ENCODE results near the gene WDR6.
A peak's percentile ranks its signal among the peaks of the same experiment; 100 is the strongest.

The WDR6 gene

DNA sequence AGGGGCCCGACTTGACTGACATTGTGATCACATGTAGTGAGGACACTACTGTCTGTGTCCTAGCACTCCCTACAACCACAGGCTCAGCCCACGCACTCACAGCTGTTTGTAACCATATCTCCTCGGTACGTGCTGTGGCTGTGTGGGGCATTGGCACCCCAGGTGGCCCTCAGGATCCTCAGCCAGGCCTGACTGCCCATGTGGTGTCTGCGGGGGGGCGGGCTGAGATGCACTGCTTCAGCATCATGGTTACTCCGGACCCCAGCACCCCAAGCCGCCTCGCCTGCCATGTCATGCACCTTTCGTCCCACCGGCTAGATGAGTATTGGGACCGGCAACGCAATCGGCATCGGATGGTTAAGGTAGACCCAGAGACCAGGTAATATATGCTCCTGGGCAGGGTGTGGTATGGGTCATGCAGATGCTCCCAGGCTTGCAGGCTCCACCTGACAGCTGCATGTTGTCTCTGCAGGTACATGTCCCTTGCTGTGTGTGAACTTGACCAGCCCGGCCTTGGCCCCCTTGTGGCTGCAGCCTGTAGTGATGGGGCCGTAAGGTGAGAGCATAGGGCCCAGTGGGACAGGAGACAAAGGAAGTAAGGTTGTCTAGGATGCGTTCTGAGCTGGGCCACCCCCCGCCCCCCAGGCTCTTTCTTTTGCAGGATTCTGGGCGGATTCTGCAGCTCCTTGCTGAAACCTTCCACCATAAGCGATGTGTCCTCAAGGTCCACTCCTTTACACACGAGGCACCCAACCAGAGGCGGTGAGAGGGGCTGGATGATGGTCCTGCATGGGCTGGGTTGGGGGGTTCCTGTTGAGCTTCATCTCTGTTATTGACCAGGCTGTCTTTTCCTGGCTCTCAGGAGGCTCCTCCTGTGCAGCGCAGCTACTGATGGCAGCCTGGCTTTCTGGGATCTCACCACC, 6.8 kb downstream of the WDR6 start:
- no peak for DNase-seq

DNA sequence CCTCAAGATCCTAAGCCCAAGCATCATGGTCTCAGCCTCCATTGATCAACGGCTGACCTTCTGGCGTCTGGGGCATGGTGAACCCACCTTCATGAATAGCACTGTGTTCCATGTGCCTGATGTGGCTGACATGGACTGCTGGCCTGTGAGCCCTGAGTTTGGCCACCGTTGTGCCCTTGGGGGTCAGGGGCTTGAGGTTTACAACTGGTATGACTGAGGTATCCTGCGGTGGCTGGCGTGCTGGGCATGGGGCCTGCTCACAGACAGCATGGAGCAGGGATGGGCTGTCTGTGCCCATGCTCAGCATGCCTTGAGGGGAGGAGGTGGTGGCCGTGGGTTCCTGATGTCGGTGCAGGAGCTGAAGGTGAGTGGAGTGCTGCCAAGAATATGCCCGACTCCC, 7.9 kb downstream of the WDR6 start:
- no peak for DNase-seq

DNA sequence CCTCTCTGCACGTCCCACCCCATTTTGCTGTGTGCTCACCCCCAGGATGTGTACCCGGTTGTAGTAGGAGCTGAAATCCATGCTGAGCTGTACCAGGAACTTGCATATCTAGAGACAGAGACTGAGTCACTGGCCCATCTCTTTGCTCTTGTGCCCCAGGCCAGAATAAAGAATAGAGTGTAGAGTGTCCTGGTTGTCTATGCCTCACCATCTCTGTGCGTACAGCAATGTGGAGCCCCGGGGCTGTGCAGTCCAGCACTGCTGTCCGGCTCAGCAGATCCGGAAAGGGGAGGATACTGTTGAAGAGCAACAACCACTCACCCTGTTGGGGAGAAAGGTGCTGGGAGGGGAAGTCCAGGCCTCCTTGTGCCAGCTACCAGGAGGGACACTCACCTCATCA, 8.6 kb downstream of the WDR6 start:
- DNase-seq: no peak

DNA sequence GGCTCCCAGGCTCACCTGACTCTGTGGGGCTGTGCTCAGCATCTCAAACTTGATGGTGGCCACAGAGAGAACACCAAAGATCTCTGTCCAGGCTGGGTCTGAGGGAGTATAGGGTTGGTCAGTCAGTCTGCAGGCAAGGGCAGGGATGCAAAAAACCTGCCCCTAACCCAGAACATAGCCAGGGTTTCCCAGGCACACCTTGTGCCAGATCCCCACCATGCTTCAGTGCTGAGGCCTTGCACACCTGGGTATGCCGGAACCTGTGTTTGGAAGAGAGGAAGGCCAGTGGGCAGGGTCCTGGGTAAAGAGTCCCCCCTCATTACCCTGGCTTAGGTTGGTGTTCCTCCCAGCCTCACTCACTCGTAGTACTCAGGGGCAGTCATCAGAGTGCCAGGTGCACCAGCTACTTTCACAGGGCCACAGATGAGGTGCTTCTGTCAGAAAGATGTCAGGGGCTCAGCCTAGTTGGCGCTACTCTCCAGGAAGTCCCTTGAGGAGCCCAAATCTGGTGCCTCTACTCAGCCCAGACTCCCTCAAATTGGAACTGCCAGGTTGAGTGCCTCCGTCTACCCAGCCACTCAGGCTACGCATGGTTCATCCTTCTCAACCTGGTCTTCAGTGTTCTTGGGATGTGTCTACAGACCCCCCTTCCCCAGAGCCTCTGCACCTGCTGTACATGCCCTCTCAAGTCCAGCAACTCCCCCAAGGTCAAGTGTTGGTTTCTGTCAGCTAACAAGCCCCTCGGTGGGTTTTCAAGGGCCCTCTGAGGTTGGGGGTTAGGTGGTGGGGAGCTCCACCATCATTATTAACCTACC, 9.4 kb downstream of the WDR6 start:
- DNase-seq: no peak

DNA sequence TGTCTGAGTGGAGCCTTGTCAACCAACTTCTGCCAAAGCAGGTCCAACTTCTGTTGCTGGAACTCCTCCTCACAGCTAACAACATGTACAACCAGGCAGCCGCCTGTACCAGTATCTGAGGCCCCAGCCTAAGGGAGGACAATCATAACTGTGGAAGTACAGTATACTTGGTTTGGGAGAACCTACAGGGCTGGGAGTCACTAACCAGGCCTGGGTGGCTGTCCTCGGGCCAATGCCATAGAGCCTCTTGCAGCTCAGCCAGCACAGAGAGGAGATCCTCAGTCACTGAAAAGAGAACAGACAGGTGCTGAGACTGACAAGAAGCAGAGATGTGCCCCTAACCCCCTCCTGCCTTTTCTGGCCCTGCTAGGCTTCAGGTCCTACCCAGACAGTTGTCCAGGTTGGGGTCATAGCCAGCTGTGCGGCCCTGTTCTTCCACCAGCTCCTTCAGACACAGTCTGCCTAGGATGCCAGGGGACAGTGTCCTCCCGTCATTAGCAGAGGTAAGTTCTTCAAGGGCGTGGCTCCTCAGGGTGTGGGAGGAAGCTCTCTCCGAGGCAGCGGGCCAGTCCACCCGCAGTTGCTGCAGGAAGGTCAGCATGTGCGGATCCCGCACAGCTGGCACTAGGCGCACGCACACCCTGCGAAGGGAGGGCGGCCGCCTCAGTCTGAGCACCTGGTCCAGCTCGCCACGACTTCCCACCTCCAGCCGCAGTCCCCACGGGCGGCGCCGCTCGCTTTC, 10.2 kb downstream of the WDR6 start:
- peak in 1 of 14 donors; percentile 37 for DNase-seq

DNA sequence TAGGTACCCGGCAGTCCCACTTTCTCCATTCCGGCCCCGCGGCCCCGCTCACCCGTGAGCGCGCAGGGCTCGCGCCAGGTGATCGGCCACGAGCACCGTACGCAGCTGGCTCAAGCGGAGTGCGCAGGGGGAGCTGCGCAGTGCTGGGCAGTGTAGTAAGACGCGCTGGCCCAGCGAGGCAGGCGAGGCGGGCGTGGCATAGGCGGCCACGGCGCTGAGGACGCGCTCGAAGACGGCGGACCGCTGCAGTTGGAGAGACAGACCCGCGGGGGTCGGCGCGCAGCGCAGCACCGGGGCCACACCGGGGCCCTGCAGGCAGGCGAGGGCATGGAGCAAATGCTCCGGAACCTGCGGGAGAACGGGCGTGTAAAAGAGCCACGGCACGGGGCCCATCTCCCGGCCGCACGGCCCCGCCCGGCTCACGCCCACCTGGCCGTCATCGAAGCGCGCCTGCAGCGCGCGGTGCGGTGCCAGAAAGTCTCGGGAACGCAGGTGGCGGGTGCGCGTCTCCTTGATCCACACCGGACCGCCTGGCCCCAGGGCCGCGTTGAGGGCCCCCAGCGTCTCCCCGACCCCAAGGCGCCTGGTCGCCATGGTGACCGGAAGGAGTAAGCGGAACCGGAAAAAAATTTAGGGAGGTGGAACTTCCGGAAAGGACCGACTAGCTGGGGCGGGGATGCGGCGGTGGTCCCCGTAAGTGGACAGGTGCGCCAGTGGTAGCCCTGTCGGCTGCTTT, 10.9 kb downstream of the WDR6 start, which contains the start of gene DALRD3:
Gene DALRD3 (minus strand): TSS at position 610 of the 736 bp plus-strand sequence. CDS start 16 bp downstream, at position 594.
- DNase-seq: peak in 11 of 14 donors; percentile 29 to 77 (median 62)

DNA sequence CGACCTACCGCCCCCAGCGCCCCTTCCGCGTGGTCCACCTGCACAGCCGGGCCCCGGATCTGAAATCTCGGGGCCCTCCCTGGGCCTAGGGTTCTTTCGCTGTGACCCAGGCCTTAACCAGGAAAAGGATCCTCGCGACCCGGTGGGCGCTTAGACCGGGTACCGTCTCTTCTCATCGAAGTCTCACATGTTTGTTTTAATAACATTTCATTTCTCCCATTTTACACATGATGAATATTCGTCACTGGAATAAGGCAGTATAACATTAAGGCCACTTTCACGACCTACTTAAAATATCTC, 11.5 kb downstream of the WDR6 start:
- no peak for DNase-seq

DNA sequence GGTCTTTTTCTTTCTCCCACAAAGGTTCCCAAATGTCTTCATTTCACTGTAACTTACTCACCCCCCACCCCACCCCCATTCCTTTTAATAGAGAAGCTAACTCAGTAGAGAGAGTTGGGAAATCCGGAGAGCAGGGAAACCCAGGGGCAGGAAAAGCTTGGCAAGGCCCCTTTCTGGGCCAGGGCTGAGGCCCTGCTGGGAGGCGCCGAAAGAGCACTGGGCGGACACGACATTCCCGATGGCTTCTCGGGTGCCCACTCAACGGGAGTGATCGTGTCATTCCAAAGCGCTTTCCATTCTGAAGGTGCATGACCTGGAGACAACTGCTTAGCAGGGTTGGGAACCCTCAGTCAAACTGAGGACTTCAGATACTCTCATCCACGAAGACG, 12.7 kb downstream of the WDR6 start:
- no peak for DNase-seq

DNA sequence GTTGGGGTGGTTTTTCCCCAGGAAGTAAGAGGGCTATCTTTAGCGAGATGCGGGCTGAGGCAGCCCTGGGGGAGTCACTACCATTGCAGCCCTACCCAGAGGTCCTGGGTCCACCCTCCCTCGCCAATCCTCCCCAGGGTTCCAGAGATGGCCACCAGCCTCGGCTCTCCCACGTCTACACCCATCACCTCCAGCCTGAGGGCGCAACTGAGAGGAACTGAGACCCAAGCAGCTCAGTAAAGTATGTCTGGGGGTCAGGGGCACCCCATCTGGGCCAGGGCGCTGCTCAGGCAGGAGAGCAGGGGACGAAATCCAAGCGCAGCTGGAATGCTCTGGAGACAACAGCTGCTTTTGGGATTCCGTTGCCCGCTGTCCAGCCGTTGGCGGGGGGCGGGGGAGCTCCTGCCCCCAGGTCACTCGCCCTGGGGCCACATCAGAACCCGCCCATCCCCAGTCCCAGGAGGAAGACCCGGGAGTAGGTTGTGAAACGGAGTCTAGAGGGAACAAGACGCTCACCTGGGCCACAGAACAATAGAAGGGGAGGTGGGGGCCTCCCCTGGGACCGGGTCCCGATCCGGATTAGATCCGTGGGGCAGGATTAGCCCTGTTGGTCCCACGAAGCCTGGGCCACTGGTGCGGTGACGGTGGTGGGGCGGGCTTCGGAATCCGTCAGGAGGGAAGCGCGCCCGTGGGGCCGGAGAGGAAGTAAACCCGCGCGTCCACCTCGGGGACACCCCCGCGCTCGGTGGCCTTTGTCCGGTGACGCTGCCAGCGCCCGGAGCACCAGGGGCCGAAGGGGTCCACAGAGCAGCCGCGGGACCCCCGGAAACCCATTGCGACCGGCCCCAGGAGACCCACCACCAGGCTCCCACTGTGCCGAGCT, 13.4 kb downstream of the WDR6 start:
- DNase-seq: peak in 3 of 14 donors; percentile 58 to 63 (median 61)

DNA sequence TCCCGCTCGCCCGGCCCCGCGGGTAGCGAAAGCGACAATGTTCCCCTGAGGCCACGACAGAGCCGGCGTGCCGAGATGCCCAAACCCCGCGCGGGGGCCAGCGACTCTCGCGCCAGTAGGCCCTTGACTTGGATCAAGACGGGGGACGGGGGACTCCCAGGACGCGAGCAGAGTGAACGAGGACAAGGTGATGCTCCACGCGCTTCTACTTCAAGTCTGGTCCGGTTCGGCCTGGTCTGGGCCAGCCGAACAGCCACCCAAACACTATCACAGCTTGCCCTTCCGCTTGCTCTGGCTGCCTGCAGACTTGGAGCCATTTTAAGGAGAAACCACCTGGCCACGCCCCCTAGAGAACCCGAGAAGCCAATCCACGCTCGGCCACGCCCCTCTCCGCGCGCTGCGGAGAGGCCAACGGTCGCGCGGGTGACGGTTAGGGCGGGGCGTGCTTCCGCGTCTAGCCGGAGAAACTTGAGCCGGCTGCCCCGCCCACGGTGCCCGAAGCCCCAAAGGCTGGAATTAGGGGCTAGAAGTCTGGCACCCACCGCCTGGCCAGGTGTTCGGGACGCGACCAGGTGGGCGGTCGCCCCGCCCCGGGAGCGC, 14.1 kb downstream of the WDR6 start:
- DNase-seq: peak; percentile 63 to 98 (median 94)

DNA sequence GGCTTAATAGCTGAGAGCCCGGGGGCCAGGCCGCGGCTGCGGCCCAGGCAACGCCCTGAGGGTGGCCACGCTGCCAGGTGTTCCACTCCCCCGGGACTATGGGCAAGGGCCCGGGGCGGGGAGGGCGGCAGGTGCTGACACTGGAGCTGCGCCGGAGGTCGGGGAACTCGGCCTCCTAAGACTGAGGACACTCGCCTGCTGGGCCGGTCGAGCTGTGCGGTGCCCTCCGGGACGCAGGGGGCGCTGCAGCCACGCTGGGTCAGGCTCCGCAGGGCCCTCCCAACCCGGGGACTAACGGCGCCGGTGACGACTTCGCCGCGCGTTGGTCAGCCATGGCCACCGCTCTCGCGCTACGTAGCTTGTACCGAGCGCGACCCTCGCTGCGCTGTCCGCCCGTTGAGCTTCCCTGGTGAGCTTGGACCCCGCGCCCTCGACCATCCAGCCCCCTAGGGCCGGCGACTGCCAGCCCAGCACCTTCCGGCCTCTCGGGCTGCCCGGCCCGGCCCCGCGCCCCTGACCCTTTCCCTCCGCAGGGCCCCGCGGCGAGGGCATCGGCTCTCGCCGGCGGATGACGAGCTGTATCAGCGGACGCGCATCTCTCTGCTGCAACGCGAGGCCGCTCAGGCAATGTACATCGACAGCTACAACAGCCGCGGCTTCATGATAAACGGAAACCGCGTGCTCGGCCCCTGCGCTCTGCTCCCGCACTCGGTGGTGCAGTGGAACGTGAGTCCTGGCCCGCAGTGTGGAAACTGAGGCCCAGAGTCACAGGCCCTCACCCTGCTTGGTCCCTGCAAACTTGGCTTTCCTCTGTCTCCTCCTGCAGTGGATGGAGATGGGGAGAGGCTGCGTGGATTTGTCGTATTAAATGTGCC, 14.9 kb downstream of the WDR6 start, which contains the start of gene NDUFAF3:
Gene NDUFAF3 (plus strand): TSS at position 309 of the 875 bp plus-strand sequence. CDS start 24 bp downstream, at position 333.
- DNase-seq: peak in 13 of 14 donors; percentile 50 to 90 (median 81)

DNA sequence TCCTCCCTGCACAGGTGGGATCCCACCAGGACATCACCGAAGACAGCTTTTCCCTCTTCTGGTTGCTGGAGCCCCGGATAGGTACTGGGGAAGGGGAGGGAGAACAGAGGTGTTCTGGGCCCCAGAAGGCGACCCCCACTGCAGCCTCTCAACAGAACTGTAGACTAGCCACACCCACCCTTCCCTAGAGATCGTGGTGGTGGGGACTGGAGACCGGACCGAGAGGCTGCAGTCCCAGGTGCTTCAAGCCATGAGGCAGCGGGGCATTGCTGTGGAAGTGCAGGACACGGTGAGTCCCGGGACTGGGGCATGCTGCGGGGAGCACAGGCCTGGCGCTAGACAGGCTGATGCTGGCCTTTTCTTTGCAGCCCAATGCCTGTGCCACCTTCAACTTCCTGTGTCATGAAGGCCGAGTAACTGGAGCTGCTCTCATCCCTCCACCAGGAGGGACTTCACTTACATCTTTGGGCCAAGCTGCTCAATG, 15.5 kb downstream of the WDR6 start:
- DNase-seq: no peak

DNA sequence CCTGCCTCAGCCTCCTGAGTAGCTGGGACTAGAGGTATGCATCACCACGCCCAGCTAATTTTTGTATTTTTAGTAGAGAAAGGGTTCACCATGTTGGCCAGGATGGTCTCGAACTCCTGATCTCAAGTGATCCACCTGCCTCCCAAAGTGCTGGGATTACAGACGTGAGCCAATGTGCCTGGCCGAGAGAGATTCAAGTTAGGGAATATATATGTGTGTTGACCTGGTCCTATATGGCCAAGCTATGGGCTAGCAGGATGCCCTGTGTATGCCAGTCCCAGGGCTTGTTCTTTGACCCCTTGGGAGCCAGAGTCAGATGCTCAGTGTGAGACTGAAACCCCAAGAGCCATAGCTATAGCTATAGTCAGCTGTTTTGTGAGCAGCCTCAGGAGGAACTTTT, 16.6 kb downstream of the WDR6 start:
- DNase-seq: no peak

DNA sequence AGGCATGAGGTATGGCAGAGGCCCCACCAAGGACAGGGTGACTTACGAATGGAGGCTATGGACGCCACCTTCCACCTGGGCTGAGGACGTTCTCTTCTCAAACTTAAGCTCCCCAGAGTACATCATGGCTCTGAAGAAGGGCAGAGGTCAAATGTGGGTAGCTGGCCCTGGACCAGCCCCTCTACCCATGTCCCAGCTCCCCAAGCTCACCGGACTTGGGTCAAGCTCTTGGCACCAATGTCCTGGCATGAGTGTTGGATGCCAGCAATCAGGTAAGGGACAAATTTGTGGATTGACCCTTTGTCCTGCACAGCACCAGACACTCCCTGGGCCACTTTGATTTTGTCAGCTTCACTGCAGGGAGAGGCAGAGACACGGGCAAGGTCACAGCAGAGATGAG, 17.3 kb downstream of the WDR6 start:
- no peak for DNase-seq

DNA sequence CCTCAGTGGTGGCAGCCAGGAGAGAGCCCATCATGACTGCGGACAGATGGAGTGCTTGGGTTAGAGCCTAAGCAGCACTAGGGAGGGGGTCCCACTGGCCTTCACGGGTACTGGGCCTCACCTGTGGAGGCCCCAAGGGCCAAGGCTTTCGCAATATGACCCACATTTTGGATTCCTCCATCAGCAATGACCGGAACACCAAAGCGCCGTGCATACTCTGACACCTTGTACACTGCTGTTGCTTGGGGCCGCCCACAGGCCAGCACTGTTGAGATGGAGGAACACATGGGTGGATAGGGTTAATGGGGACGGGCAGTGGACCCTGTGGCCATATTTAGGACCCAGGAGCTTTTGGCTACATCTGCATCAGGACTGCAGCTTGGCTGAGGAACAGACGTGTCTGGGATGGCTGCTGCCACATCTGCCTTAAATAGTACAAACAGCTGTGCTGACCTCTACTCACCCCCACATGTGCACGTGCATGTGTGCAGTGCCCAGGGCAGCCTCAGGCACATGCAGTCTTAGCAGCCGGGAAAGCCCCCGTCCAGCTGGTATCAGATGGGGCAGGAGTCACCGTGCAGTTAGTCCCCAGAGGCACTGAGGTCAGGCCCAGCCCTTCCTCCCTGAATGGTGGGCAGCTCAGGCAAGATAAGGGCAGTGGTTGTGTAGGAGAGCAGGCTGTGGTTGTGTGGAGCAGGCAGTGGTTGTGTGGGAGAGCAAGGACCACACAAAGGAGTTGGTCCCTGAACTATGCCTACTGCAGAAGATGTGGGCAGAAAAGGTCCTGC, 18.0 kb downstream of the WDR6 start:
- DNase-seq: no peak

DNA sequence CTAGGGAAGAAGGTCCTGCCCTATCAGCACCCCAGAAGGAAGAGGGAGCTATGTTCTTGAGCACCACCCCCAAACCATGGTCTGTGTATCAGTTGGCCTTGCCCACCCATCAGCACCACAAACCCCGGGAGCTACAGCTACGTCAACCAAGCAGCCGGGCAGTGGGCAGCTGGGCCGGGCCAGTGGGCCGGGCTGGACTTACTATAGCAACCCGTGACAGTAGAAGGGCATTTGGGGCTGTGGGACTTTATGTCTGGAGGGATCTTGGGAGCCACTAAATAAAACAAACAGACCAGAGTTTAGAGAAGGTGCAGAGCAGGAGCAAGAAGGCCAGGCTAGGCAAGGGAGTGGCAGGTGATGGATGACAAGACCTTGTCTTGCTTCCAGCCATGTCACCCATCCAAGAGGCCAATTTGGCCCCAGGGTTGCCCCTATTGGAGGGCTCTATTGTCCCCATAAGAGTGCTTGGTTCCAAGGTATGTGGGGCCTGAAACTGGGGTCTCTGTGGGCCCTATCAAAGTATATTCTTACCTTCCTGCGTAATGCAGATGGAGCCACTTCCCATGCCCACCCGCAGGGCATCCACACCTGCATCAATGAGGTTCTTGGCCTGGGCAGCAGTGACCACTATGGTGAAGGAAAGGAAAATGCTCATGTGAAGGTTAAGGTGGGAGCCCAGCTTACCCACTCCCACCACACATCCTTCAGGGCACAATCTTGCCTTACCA, 18.8 kb downstream of the WDR6 start:
- no peak for DNase-seq

DNA sequence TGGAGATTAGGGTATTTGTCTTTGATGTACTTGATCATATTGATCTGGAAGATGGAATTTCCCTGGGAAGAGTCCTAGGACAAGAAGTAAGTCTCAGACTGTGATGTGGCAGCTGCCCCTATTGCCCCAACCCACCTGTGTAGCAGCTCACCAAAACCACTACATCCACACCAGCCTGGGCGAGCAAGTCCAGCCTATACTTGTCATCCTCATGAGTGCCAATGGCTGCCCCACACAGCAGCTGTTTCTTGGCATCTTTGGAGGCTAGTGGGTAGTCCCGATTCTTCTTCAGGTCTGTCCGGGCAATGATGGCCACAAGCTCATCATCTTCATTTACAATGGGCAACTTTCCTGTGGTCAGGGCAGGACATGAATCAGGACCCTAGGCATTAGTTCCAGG, 19.3 kb downstream of the WDR6 start:
- DNase-seq: no peak

DNA sequence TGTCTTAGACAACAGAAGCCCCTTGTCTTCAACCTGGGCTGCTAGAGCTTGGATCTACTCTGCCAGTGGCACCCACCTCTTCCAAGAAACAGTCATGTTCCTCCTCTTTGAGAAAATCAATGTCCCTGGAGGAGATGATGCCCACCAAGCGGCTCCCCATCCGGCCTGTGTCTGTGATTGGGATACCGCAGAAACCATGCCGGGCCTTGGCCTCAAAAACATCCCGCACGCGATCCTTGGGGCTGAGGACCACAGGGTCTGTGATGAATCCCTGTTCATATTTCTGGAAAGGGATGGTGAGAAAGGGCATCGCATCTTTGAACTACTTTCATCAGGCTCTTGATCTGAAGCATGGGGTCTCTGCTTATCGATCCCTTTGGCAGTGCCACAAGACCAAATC, 20.4 kb downstream of the WDR6 start:
- DNase-seq: no peak

All from C1 segment of cervical spinal cord (tissue), 14 donors.